Activated naive CD4-positive, alpha-beta T cell treated with anti-CD3 and anti-CD28 coated beads, Interleukin-2, amount 50 U/mL, for 24 hours (primary cell): ENCODE results near the gene DACH1.

Source experiments
- H3K27ac Mint-ChIP-seq: one replicate; pipeline ENCODE4 v1.8.0; 2021; ENCODE audit warnings: mild to moderate bottlenecking, mixed read lengths
- H3K27me3 Mint-ChIP-seq: one replicate; pipeline ENCODE4 v1.8.0; 2021; ENCODE audit warnings: mixed read lengths
- H3K36me3 Mint-ChIP-seq: one replicate; pipeline ENCODE4 v1.8.0; 2021; ENCODE audit warnings: mixed read lengths
- H3K4me1 Mint-ChIP-seq: one replicate; pipeline ENCODE4 v1.8.0; 2021; ENCODE audit warnings: mixed read lengths
- H3K4me3 Mint-ChIP-seq: one replicate; pipeline ENCODE4 v1.8.0; 2021; ENCODE audit warnings: mild to moderate bottlenecking, mixed read lengths
- H3K9me3 Mint-ChIP-seq: one replicate; pipeline ENCODE4 v1.8.0; 2021; ENCODE audit warnings: mixed read lengths

The DACH1 gene

DNA sequence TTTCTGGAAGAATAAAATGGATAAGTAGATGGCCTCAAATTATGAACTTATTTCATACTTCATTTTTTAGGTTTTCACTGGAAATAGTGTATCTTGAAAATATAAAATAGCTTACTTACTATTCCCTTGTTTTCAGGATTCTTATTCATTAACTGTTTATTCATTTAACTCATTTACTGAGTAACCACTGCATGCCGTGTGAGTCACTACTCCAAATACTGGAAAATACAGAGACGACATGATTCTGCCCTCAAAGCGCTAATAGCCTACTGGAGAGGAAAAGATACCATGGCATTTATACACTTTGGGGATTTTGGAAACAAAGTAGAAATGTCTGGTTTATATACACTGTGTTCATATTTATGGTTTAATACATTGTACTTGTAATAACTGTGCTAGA lies 270.9 kb downstream of the DACH1 start:
- Mint-ChIP-seq H3K4me3 (no peak overlapping the region), H3K27me3 (no peaks in the 10 kb centered on the region), H3K27ac (no peak overlapping the region), H3K9me3 (no peaks in the 10 kb centered on the region), H3K36me3 (no peaks in the 10 kb centered on the region), H3K4me1 (no peaks in the 10 kb centered on the region)

- H3K27ac Mint-ChIP-seq = no peak overlapping the region
- no peaks in the 10 kb centered on the region for H3K4me1 Mint-ChIP-seq
- no peaks in the 10 kb centered on the region for H3K9me3 Mint-ChIP-seq
- no peaks in the 10 kb centered on the region for H3K36me3 Mint-ChIP-seq
- H3K27me3 Mint-ChIP-seq = no peaks in the 10 kb centered on the region
- H3K4me3 Mint-ChIP-seq = no peak overlapping the region
Observed at GRCh38 chr13:71593566-71593965, 273.4 kb downstream of the DACH1 start.

DNA sequence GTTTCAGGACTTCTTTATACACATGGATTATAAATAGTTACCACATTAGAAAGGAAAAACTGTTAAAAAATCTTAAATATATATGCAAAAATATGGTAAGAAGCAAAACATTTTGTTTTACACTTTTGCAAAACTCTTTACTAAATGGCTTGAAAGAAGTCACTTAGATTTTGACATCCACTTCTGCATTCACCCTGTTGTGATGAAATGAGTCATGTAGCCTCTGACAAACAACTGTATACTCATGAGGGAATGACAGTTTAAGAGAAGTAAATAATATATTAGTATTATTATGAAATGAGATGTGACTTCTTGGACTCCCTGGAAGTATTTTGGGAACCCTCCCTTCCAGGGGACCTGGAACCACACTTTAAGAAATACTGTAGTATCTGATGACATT lies 275.6 kb downstream of the DACH1 start:
- Mint-ChIP-seq H3K4me3 (no peak overlapping the region), H3K27ac (no peak overlapping the region), H3K27me3 (no peaks in the 10 kb centered on the region), H3K9me3 (no peaks in the 10 kb centered on the region), H3K4me1 (no peaks in the 10 kb centered on the region), H3K36me3 (no peaks in the 10 kb centered on the region)

DNA sequence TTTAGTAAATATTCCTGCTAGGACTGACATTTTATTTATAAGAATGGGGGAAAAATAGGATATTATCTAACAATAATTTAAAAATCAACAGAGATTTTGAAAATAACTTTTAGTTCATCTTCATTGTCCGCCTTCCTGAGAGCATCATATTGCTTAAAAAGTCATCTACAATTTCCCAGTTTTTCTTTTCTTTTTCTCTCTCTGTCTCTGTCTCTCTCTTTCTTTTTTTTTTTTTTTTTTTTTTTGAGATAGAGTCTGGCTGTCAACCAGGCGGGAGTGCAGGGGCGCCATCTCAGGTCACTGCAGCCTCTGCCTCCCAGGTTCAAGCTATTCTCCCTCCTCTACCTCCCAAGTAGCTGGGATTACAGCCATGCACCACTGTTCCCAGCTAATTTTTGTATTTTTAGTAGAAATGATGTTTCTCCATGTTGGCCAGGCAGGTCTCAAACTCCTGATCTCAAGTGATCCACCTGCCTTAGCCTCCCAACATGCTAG lies 276.3 kb downstream of the DACH1 start:
- no peak overlapping the region for H3K27ac Mint-ChIP-seq
- H3K36me3 Mint-ChIP-seq = no peaks in the 10 kb centered on the region

DNA sequence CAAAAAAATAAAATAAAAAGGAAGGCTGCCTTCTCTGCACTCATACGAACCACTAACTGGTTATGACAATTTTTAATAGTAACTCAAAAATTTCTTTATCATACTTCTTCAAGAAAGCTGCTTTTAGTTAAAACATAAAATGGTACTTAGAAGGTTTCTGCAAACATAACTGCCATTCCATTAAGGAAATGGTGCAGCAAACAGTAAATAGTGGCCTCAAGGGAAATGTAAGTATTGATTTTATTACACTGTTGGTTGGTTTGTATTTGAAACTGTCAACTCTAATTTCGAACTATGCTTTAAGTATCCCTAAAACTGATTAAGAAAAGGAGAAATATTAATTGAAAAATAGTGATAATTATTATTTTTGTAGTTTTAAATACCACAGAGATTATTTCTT lies 278.0 kb downstream of the DACH1 start:
- no peak overlapping the region for H3K4me3 Mint-ChIP-seq
- H3K27me3 Mint-ChIP-seq = no peaks in the 10 kb centered on the region
- no peaks in the 10 kb centered on the region for H3K36me3 Mint-ChIP-seq
- H3K9me3 Mint-ChIP-seq = no peaks in the 10 kb centered on the region
- no peak overlapping the region for H3K27ac Mint-ChIP-seq
- no peaks in the 10 kb centered on the region for H3K4me1 Mint-ChIP-seq

More for the DNA sequence above, 276.3 kb downstream of the DACH1 start:
- Mint-ChIP-seq H3K27me3 (no peaks in the 10 kb centered on the region), H3K4me3 (no peak overlapping the region), H3K4me1 (no peaks in the 10 kb centered on the region), H3K9me3 (no peaks in the 10 kb centered on the region)

GRCh38 chr13:71587817-71588216 lies 279.2 kb downstream of the DACH1 start:
- Mint-ChIP-seq H3K9me3 (no peaks in the 10 kb centered on the region), H3K4me1 (no peaks in the 10 kb centered on the region), H3K36me3 (no peaks in the 10 kb centered on the region), H3K27ac (no peak overlapping the region), H3K27me3 (no peaks in the 10 kb centered on the region), H3K4me3 (no peak overlapping the region)

GRCh38 chr13:71587193-71587592 lies 279.8 kb downstream of the DACH1 start:
- no peaks in the 10 kb centered on the region for H3K36me3 Mint-ChIP-seq
- no peaks in the 10 kb centered on the region for H3K9me3 Mint-ChIP-seq
- H3K4me3 Mint-ChIP-seq = no peak overlapping the region
- no peaks in the 10 kb centered on the region for H3K4me1 Mint-ChIP-seq
- no peak overlapping the region for H3K27ac Mint-ChIP-seq
- H3K27me3 Mint-ChIP-seq = no peaks in the 10 kb centered on the region

GRCh38 chr13:71583581-71583980 lies 283.4 kb downstream of the DACH1 start:
- no peaks in the 10 kb centered on the region for H3K9me3 Mint-ChIP-seq
- H3K27me3 Mint-ChIP-seq = no peaks in the 10 kb centered on the region
- H3K36me3 Mint-ChIP-seq = no peaks in the 10 kb centered on the region
- no peaks in the 10 kb centered on the region for H3K4me1 Mint-ChIP-seq
- no peak overlapping the region for H3K27ac Mint-ChIP-seq
- H3K4me3 Mint-ChIP-seq = no peak overlapping the region

DNA sequence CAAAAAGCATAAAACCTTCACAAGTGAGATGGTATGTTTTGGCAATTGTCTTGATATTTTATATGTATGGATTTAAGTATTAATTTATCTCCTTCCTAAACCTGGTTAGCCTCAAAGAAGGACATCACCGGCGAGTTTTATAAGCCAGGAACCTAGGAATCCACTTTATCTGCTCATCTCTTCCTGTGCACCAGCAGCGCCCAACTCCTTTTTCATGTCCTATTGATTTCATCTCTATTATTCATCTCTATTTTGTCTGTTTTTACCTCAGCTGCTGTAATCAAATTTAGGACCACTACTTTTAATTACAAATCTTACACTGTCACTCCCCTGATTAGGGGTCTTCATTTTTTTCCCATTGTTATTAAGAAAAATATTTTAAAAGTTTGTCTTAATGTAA lies 286.4 kb downstream of the DACH1 start:
- H3K27ac Mint-ChIP-seq = no peak overlapping the region
- no peaks in the 10 kb centered on the region for H3K27me3 Mint-ChIP-seq
- no peaks in the 10 kb centered on the region for H3K9me3 Mint-ChIP-seq
- H3K4me3 Mint-ChIP-seq = no peak overlapping the region
- no peaks in the 10 kb centered on the region for H3K36me3 Mint-ChIP-seq
- H3K4me1 Mint-ChIP-seq = no peaks in the 10 kb centered on the region

- Mint-ChIP-seq H3K27ac (no peak overlapping the region), H3K4me3 (no peak overlapping the region), H3K36me3 (no peaks in the 10 kb centered on the region), H3K4me1 (no peaks in the 10 kb centered on the region), H3K27me3 (no peaks in the 10 kb centered on the region), H3K9me3 (no peaks in the 10 kb centered on the region)
Observed at GRCh38 chr13:71578048-71578447, 289.0 kb downstream of the DACH1 start.

GRCh38 chr13:71577127-71577526 lies 289.9 kb downstream of the DACH1 start:
- Mint-ChIP-seq H3K4me3 (no peak overlapping the region), H3K27me3 (no peaks in the 10 kb centered on the region), H3K36me3 (no peaks in the 10 kb centered on the region), H3K9me3 (no peaks in the 10 kb centered on the region), H3K27ac (no peak overlapping the region), H3K4me1 (no peaks in the 10 kb centered on the region)

- no peak overlapping the region for H3K27ac Mint-ChIP-seq
- no peaks in the 10 kb centered on the region for H3K4me1 Mint-ChIP-seq
- H3K27me3 Mint-ChIP-seq = no peaks in the 10 kb centered on the region
- H3K9me3 Mint-ChIP-seq = no peaks in the 10 kb centered on the region
- H3K4me3 Mint-ChIP-seq = no peak overlapping the region
- no peaks in the 10 kb centered on the region for H3K36me3 Mint-ChIP-seq
Observed at GRCh38 chr13:71576571-71576970, 290.4 kb downstream of the DACH1 start.

GRCh38 chr13:71546881-71547280 lies 320.1 kb downstream of the DACH1 start:
- H3K27me3 Mint-ChIP-seq = no peaks in the 10 kb centered on the region
- H3K9me3 Mint-ChIP-seq = peaks cover 6% of the 10 kb centered on the region
- H3K4me1 Mint-ChIP-seq = no peaks in the 10 kb centered on the region
- H3K4me3 Mint-ChIP-seq = no peak overlapping the region
- no peak overlapping the region for H3K27ac Mint-ChIP-seq
- H3K36me3 Mint-ChIP-seq = no peaks in the 10 kb centered on the region

- H3K4me3 Mint-ChIP-seq = no peak overlapping the region
- no peaks in the 10 kb centered on the region for H3K27me3 Mint-ChIP-seq
- no peaks in the 10 kb centered on the region for H3K9me3 Mint-ChIP-seq
- H3K27ac Mint-ChIP-seq = no peak overlapping the region
- no peaks in the 10 kb centered on the region for H3K4me1 Mint-ChIP-seq
- no peaks in the 10 kb centered on the region for H3K36me3 Mint-ChIP-seq
Observed at GRCh38 chr13:71540098-71540497, 326.9 kb downstream of the DACH1 start.

DNA sequence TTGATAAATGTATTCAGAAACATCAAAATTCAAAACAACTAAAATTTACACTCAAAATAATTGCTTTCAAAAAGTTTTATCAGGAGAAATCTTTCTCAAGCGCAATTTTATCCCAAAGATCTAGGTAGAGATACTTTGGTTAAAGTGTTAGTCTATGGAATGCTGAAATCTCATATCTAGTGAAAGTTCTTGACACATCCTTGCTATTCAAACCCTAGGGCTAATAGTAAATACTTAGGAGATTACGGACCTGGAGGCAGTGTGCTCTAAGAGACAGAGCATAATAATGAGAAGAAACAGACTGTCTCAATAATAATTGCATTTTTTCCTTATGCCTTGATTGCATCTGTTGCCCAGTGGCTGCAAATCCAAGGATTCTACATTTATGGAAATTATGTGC lies 330.8 kb downstream of the DACH1 start:
- no peak overlapping the region for H3K4me3 Mint-ChIP-seq
- H3K36me3 Mint-ChIP-seq = no peaks in the 10 kb centered on the region
- no peaks in the 10 kb centered on the region for H3K4me1 Mint-ChIP-seq
- no peaks in the 10 kb centered on the region for H3K27me3 Mint-ChIP-seq
- no peaks in the 10 kb centered on the region for H3K9me3 Mint-ChIP-seq
- no peak overlapping the region for H3K27ac Mint-ChIP-seq

GRCh38 chr13:71524613-71525304 lies 342.2 kb downstream of the DACH1 start:
- Mint-ChIP-seq H3K27ac (no peak overlapping the region), H3K4me3 (no peak overlapping the region), H3K36me3 (no peaks in the 10 kb centered on the region), H3K9me3 (peaks cover 4% of the 10 kb centered on the region), H3K27me3 (no peaks in the 10 kb centered on the region), H3K4me1 (no peaks in the 10 kb centered on the region)

DNA sequence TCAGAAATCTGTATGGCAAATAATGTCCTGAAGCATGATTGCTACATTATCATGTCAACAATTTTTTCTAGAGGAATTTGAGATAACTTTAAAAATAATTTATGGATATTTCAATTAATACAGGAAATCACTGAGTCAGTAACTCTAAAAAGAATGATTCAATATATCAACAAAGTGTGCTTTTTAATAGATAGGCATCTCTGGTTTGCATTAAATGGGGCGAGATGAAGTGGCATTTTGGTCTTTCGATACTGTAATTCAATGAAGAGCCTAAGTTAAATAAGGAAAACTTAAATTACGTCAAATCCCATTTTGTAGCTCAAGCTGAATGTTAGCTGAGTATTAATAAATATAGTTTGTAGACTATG lies 342.8 kb downstream of the DACH1 start:
- Mint-ChIP-seq H3K4me3 (no peak overlapping the region), H3K27ac (no peak overlapping the region), H3K36me3 (no peaks in the 10 kb centered on the region), H3K9me3 (peaks cover 4% of the 10 kb centered on the region), H3K27me3 (no peaks in the 10 kb centered on the region), H3K4me1 (no peaks in the 10 kb centered on the region)
